Measurements from ENCODE around the gene MORN5.

DNA sequence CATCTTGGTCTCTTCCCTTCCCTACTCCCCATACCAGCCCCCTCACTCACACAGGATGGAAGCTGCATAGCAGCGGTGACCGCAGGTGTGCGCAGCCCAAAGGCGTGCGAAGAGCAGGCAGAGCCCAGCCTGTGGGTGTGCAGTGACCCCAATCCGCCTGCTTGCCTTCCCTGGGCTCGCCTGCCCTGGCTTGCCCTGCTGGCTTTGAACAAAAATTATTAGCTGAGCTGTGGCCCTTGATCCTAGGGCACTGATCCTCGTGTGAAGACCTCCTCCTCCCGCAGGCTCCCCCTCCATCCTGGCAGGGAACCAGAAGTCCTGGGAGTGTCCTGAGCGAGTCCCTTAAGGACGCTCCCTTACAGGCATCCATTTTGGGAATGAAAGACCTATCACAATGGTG is 31.9 kb downstream of the MORN5 start:
- TF ChIP-seq, protein P1, sequence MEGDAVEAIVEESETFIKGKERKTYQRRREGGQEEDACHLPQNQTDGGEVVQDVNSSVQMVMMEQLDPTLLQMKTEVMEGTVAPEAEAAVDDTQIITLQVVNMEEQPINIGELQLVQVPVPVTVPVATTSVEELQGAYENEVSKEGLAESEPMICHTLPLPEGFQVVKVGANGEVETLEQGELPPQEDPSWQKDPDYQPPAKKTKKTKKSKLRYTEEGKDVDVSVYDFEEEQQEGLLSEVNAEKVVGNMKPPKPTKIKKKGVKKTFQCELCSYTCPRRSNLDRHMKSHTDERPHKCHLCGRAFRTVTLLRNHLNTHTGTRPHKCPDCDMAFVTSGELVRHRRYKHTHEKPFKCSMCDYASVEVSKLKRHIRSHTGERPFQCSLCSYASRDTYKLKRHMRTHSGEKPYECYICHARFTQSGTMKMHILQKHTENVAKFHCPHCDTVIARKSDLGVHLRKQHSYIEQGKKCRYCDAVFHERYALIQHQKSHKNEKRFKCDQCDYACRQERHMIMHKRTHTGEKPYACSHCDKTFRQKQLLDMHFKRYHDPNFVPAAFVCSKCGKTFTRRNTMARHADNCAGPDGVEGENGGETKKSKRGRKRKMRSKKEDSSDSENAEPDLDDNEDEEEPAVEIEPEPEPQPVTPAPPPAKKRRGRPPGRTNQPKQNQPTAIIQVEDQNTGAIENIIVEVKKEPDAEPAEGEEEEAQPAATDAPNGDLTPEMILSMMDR (IDR thresholded peaks at IDR 0.05) = no peak
- TF ChIP-seq EP300 (IDR thresholded peaks at IDR 0.05) = no peak
- no peak for TF ChIP-seq POLR2A (IDR thresholded peaks at IDR 0.05)

Data from stomach (tissue), 4 donors.